Measurements from ENCODE around the gene KHSRP. TPM values are rescaled to one million over a fixed set of nuclear protein-coding genes. Genes with fewer than 3 reads are reported as not detected.

Gene KHSRP, protein sequence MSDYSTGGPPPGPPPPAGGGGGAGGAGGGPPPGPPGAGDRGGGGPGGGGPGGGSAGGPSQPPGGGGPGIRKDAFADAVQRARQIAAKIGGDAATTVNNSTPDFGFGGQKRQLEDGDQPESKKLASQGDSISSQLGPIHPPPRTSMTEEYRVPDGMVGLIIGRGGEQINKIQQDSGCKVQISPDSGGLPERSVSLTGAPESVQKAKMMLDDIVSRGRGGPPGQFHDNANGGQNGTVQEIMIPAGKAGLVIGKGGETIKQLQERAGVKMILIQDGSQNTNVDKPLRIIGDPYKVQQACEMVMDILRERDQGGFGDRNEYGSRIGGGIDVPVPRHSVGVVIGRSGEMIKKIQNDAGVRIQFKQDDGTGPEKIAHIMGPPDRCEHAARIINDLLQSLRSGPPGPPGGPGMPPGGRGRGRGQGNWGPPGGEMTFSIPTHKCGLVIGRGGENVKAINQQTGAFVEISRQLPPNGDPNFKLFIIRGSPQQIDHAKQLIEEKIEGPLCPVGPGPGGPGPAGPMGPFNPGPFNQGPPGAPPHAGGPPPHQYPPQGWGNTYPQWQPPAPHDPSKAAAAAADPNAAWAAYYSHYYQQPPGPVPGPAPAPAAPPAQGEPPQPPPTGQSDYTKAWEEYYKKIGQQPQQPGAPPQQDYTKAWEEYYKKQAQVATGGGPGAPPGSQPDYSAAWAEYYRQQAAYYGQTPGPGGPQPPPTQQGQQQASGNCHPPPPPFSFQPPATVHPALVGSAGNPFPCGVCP
- total RNA-seq: 167 TPM

GRCh38 chr19:6424195-6424938 is at the start of gene KHSRP:
TSS of gene KHSRP (minus strand) at chr19:6424811. CDS start at chr19:6424701, 110 bp downstream.

GRCh38 chr19:6464070-6464873 is 39.7 kb upstream of the KHSRP start, which contains the start of gene CRB3:
TSS of gene CRB3 (plus strand) at chr19:6464271. CDS start at chr19:6464702, 431 bp downstream.

DNA sequence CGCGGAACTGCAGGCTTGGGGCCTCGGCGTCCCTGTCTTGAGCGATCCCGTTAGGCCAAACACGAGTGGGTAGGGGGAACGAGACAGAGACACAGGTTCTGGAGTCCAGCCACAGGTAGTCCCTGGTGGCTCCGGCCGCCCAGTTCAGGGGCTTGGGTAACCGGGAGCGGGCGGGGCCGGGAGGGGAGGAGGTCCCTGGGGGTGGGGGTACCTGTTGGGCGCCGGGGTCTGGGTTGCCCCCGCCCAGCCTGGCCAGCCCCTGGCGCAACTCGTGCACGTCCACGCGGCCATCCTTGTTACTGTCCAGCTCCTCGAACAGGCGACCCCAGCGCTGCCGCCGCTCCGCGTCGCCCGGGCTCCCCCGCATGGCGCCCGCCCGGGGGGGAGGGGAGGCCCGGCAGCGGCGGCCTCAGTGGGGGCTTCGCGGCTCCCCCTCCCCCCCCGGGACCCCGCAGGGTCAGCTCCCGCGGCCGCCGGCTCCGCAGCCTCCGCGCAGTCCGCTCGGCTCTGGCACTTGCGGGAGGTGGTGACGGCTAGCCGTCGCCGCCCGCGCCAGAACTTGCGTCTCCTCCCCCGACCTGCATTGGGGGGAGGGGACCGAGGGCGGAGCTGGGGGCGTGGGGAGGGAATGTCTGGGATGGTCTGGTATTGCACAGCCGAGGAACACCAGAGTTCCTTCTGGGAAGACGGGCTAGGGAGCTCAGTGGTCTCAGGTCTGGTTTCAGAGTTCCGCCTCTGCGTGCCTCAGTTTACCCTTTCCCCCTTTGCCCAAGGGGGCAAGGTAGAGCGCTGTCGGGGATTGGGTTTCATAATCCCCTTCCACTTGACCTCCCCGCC is 34.9 kb upstream of the KHSRP start, which contains the start of gene SLC25A23:
TSS of gene SLC25A23 (minus strand) at position 531 of the 837 bp plus-strand sequence. CDS start at position 367, 164 bp downstream.

GRCh38 chr19:6433663-6434062 is 9.1 kb upstream of the KHSRP start, which contains the start of gene SLC25A41:
TSS of gene SLC25A41 (minus strand) at chr19:6433763. CDS start at chr19:6433693, 70 bp downstream.

DNA sequence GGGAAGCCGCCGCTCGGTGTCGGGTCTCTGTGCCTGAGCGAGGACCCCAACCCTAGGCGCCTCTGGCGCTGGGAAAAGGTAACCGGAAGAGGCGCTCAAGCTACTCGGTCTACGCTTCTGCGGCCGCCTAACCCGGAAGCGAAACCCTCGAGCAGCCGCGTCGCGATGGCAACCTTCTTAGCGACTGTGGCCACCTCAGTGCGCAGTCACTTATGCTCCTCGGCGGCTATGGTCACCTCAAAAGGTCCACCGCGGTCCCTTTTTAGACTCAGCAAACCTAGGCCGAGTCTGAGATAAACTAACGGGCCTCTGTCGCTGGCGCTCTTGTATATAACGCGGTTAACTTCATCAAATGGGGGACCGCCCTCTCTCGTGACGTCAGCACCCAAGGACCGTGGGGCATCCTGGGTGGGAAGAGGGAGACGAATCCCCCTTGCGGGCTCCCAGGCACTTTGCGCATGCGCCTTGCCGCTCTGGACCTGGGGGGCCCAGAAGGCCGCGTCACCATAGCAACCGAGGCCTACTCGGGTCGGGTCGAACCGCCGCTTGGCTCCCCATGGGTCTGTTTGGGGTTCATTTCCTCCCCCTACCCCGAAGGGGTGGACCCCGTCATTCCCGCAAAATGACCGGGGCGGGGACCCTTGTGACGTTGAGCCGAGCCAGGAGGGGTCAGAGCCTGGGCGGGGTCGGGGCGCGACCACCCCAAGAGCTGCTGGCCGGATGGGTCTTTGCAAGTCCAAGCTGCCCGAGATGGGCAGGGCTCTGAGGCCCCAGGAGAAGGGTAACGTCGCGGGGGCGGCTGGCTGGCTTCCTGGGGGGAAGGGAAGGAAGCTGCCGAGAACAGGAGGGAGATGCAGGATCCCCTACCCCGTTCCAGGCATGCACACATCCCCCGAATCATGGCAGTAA is 31.3 kb downstream of the KHSRP start, which contains the start of gene GTF2F1:
TSS of gene GTF2F1 (minus strand) at position 91 of the 909 bp plus-strand sequence. CDS start 169 bp downstream, outside the sequence.

DNA sequence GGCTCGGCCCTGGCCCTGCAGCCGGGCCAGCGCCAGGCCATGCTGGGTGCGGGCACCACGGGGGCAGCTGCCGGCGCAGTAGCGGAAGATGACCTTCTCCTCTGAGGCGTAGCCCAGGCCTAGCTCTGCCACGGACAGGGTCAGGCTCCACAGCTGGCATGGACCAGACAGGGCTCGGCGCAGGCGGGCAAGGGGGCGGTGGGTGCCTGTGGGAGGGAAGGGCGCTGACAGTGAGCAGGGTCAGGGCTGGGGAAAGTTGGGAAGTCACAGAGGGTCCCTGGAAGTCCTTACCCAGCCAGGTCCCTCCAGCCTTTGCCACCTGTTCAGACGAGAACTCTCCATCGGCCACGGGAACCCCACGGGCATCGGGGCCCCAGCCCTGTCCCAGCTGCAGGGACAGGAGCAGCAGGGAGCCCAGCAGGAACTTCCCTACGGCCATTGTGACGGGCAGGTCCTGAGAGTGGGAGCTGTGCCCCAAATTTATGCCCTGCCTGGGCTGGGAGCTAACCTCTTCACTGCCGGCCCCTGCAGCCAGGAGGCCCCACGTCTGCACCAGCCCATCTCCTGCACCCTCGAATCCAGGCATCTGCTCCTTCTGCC is 49.1 kb downstream of the KHSRP start, which contains the start of gene PSPN:
TSS of gene PSPN (minus strand) at position 523 of the 600 bp plus-strand sequence. CDS start at position 439, 84 bp downstream.

GRCh38 chr19:6372594-6373095 is 52.0 kb downstream of the KHSRP start, which contains the start of gene ALKBH7:
TSS of gene ALKBH7 (plus strand) at chr19:6372794. CDS start at chr19:6372821, 27 bp downstream.

Other genes starting within 250 kb of the KHSRP start
- 20.1 TPM for gene MLLT1, start 144.8 kb downstream of the KHSRP start, total RNA-seq
- not detected for gene ACER1, start 91.2 kb downstream of the KHSRP start, total RNA-seq
- 33.7 TPM for gene CLPP, start 63.3 kb downstream of the KHSRP start, total RNA-seq
- 57.5 TPM for gene ALKBH7, start 52.0 kb downstream of the KHSRP start, total RNA-seq
- 2.4 TPM for gene PSPN, start 48.9 kb downstream of the KHSRP start, total RNA-seq
- 47.6 TPM for gene GTF2F1, start 31.6 kb downstream of the KHSRP start, total RNA-seq
- not detected for gene SLC25A41, start 9.0 kb upstream of the KHSRP start, total RNA-seq
- gene SLC25A23, start 35.0 kb upstream of the KHSRP start, total RNA-seq: 82.0 TPM
- gene CRB3, start 39.5 kb upstream of the KHSRP start, total RNA-seq: 5.9 TPM
- 0.49 TPM for gene DENND1C, start 57.0 kb upstream of the KHSRP start, total RNA-seq
- gene TUBB4A, start 77.5 kb upstream of the KHSRP start, total RNA-seq: 51.8 TPM
- gene TNFSF9, start 106.2 kb upstream of the KHSRP start, total RNA-seq: 0.44 TPM
- 1.8 TPM for gene CD70, start 166.3 kb upstream of the KHSRP start, total RNA-seq
- 0.33 TPM for gene TNFSF14, start 245.3 kb upstream of the KHSRP start, total RNA-seq